Left lung (tissue), 10 donors: ENCODE results near the gene ASB5. TPM values are rescaled to one million over a fixed set of nuclear protein-coding genes. Genes with fewer than 3 reads are reported as not detected.

ENCODE experiments used
- ATAC-seq: fragments of 200-7000 bp; cut with Tn5 transposase; one replicate; pipeline ENCODE4 v1.9.1; 2020; ENCODE audit warnings: moderate library complexity
- DNase-seq, 4 donors: peaks; one replicate each; pipeline ENCODE4 v3.0.0-alpha.2; 2013 to 2020
- H3K27ac ChIP-seq, 2 donors: fragments of 200-600 bp; sonication (generic) in 1 of 2; one replicate each; pipeline versions ENCODE4 v1.5.0 to v1.8.0; 2020 to 2021
- H3K27me3 ChIP-seq, 2 donors: fragments of 200-600 bp; sonication (generic) in 1 of 2; one replicate each; pipeline versions ENCODE4 v1.5.0 to v1.8.0; 2020 to 2021
- H3K36me3 ChIP-seq, 2 donors: fragments of 200-600 bp; sonication (generic) in 1 of 2; one replicate each; pipeline versions ENCODE4 v1.5.0 to v1.8.0; 2020 to 2021
- H3K4me1 ChIP-seq, 2 donors: fragments of 200-600 bp; one replicate each; pipeline ENCODE4 v1.8.0; 2021
- H3K4me3 ChIP-seq, 2 donors: fragments of 200-600 bp; sonication (generic) in 1 of 2; one replicate each; pipeline versions ENCODE4 v1.5.0 to v1.8.0; 2020 to 2021; ENCODE audit warnings: mild to moderate bottlenecking in 1 of 2
- H3K9me3 ChIP-seq, 2 donors: fragments of 200-600 bp; sonication (generic) in 1 of 2; one replicate each; pipeline versions ENCODE4 v1.5.0 to v1.8.0; 2020 to 2021
- CTCF ChIP-seq, 2 donors: fragments of 200-600 bp; sonication (generic) in 1 of 2; IDR thresholded peaks; one replicate each; pipeline versions ENCODE4 v1.5.0 to v1.8.0; 2021; ENCODE audit warnings: antibody characterized with exemption in 2 of 2
- intact Hi-C, 2 donors: fragments of 100-400 bp; cut with DNase I; formaldehyde crosslinking; loops; one replicate each; pipeline versions ENCODE4 v1.11.2 to v1.14.2; 2022
- polyA plus RNA-seq, 6 donors: library from polyadenylated mRNA; unstranded; fragments of 120-200 nt; gene quantifications; one replicate each; pipeline ENCODE4 v1.2.1, GENCODE V29; 2013; ENCODE audit not compliant: insufficient read length in 6 of 6
- total RNA-seq, 2 donors: library from RNA; stranded (reverse); fragmentation: NEBNext Ultra II Directional; extraction: Animal tissue kit (Norgen Biotek cat#: 25700); gene quantifications; one replicate each; pipeline ENCODE4 v1.2.1, GENCODE V29; 2021
- donor health status: DM: no; HTN: yes; CAD: no.
- donor health status: DM: no; HTN: no; CAD: no.

ASB5 gene
- total and polyA plus RNA-seq, 8 donors: 0.18 to 0.28 (median 0.24) TPM; not detected in 3

- Histone ChIP-seq H3K27me3 (peaks cover 0 to 9% of the 10 kb centered on the region in 2 donors), H3K4me3 (no peak overlapping the region), H3K36me3 (no peaks in the 10 kb centered on the region), H3K27ac (no peak overlapping the region), H3K9me3 (peaks cover 0 to 2% of the 10 kb centered on the region in 2 donors), H3K4me1 (no peaks in the 10 kb centered on the region)
- no peak for DNase-seq
- no peak for TF ChIP-seq CTCF (IDR thresholded peaks at IDR 0.05)
- intact Hi-C loops: no loop called here
- no peak for ATAC-seq
These were observed 58.3 kb downstream of the ASB5 start for GRCh38 chr4:176210579-176211296.

- no peak for ATAC-seq
- DNase-seq: no peak
- Histone ChIP-seq H3K4me3 (no peak overlapping the region), H3K27ac (no peak overlapping the region), H3K27me3 (peaks cover 0 to 9% of the 10 kb centered on the region in 2 donors), H3K9me3 (peaks cover 0 to 2% of the 10 kb centered on the region in 2 donors), H3K4me1 (no peaks in the 10 kb centered on the region), H3K36me3 (no peaks in the 10 kb centered on the region)
- intact Hi-C loops: no loop called here
- no peak for TF ChIP-seq CTCF (IDR thresholded peaks at IDR 0.05)
These were observed 58.9 kb downstream of the ASB5 start for GRCh38 chr4:176210101-176210500.

- intact Hi-C loops: no loop called here
These were observed 59.5 kb downstream of the ASB5 start for GRCh38 chr4:176209535-176209934.

GRCh38 chr4:176207839-176208238 is 61.2 kb downstream of the ASB5 start:
- no peak for DNase-seq
- TF ChIP-seq CTCF (IDR thresholded peaks at IDR 0.05): no peak
- Histone ChIP-seq H3K9me3 (peaks cover 0 to 2% of the 10 kb centered on the region in 2 donors), H3K27me3 (peaks cover 0 to 12% of the 10 kb centered on the region in 2 donors), H3K27ac (no peak overlapping the region), H3K4me3 (no peak overlapping the region), H3K36me3 (no peaks in the 10 kb centered on the region), H3K4me1 (no peaks in the 10 kb centered on the region)
- intact Hi-C loops: no loop called here
- no peak for ATAC-seq

More at GRCh38 chr4:176209535-176209934, 59.5 kb downstream of the ASB5 start:
- no peak overlapping the region for H3K4me3 ChIP-seq
- no peaks in the 10 kb centered on the region for H3K36me3 ChIP-seq
- ATAC-seq: no peak
- TF ChIP-seq CTCF (IDR thresholded peaks at IDR 0.05): no peak
- no peaks in the 10 kb centered on the region for H3K4me1 ChIP-seq
- no peak for DNase-seq
- H3K9me3 ChIP-seq: peaks cover 0 to 2% of the 10 kb centered on the region in 2 donors
- peaks cover 0 to 9% of the 10 kb centered on the region in 2 donors for H3K27me3 ChIP-seq
- H3K27ac ChIP-seq: no peak overlapping the region

- H3K27ac ChIP-seq: no peak overlapping the region
- peaks cover 0 to 13% of the 10 kb centered on the region in 2 donors for H3K27me3 ChIP-seq
- intact Hi-C loops: no loop called here
- no peaks in the 10 kb centered on the region for H3K36me3 ChIP-seq
- no peak for ATAC-seq
- no peak for DNase-seq
- H3K4me1 ChIP-seq: no peaks in the 10 kb centered on the region
- H3K4me3 ChIP-seq: no peak overlapping the region
- H3K9me3 ChIP-seq: no peaks in the 10 kb centered on the region
- no peak for TF ChIP-seq CTCF (IDR thresholded peaks at IDR 0.05)
These were observed 63.7 kb downstream of the ASB5 start for GRCh38 chr4:176205299-176205698.
